CD4-positive, alpha-beta T cell (primary cell): Measurements from ENCODE around the gene TULP4. TPM values are rescaled to one million over a fixed set of nuclear protein-coding genes. Genes with fewer than 3 reads are reported as not detected.

Source experiments
- ATAC-seq: fragments of 200-7000 bp; cut with Tn5 transposase; one replicate; pipeline ENCODE4 v1.10.0; 2022; ENCODE audit warnings: mild to moderate bottlenecking; ENCODE audit not compliant: poor library complexity
- CTCF ChIA-PET: fragments of 350-600 bp; sonication (Branson Sonifier 250); formaldehyde crosslinking; loops from one replicate; lab custom pipeline; 2021; ENCODE audit warnings: antibody characterized with exemption, inconsistent platforms; lab: Charles Lee
- POLR2A ChIA-PET: fragments of 350-600 bp; sonication (Branson Sonifier 250); formaldehyde crosslinking; loops from one replicate; lab custom pipeline; 2021; ENCODE audit warnings: antibody characterized with exemption, inconsistent platforms; lab: Charles Lee
- DNase-seq, 14 experiments: peaks; one replicate each; pipeline ENCODE4 v3.0.0-alpha.2; 2013 to 2020; ENCODE audit warnings: mixed read lengths in 2 of 14
- H3K27ac ChIP-seq, 2 donors: one replicate each; pipeline versions ENCODE4 v1.5.1 to v1.7.0; 2013; ENCODE audit warnings: low read length in 2 of 2, low read depth in 1 of 2, mild to moderate bottlenecking in 1 of 2
- H3K27me3 ChIP-seq, 2 experiments: 1 replicate in 1 of 2; 2 replicates in 1 of 2; pipeline versions ENCODE4 v1.6.1 to v1.7.0; 2013; ENCODE audit warnings: low read length in 2 of 2, control low read depth in 1 of 2, mild to moderate bottlenecking in 1 of 2, moderate library complexity in 1 of 2; ENCODE audit not compliant: insufficient read depth in 2 of 2, control insufficient read depth in 1 of 2
- H3K36me3 ChIP-seq: one replicate; pipeline ENCODE4 v1.6.1; 2013; ENCODE audit warnings: low read length, control low read depth; ENCODE audit not compliant: insufficient read depth
- H3K4me1 ChIP-seq: one replicate; pipeline ENCODE4 v1.6.1; 2013; ENCODE audit warnings: low read length, control low read depth; ENCODE audit not compliant: insufficient read depth
- H3K4me3 ChIP-seq: one replicate; pipeline ENCODE4 v1.5.1; 2013; ENCODE audit warnings: mild to moderate bottlenecking, low read length, moderate library complexity
- H3K9me3 ChIP-seq, 2 experiments: 1 replicate in 1 of 2; 2 replicates in 1 of 2; pipeline versions ENCODE4 v1.6.1 to v1.7.0; 2013; ENCODE audit warnings: low read length in 2 of 2, mild to moderate bottlenecking in 2 of 2, control low read depth in 1 of 2, moderate library complexity in 1 of 2; ENCODE audit not compliant: control insufficient read depth in 1 of 2, insufficient read depth in 1 of 2
- H3K27ac Mint-ChIP-seq: one replicate; pipeline ENCODE4 v1.8.0; 2020; ENCODE audit warnings: mixed read lengths
- H3K27me3 Mint-ChIP-seq: one replicate; pipeline ENCODE4 v1.8.0; 2021; ENCODE audit warnings: mixed read lengths
- H3K36me3 Mint-ChIP-seq: one replicate; pipeline ENCODE4 v1.8.0; 2021; ENCODE audit warnings: low read depth, mixed read lengths
- H3K4me1 Mint-ChIP-seq: one replicate; pipeline ENCODE4 v1.8.0; 2021; ENCODE audit warnings: low read depth, mixed read lengths
- H3K4me3 Mint-ChIP-seq: one replicate; pipeline ENCODE4 v1.8.0; 2020; ENCODE audit warnings: mild to moderate bottlenecking, mixed read lengths
- H3K9me3 Mint-ChIP-seq: one replicate; pipeline ENCODE4 v1.8.0; 2020; ENCODE audit warnings: mixed read lengths
- CTCF ChIP-seq: fragments of 200-600 bp; IDR thresholded peaks from one replicate; pipeline ENCODE4 v1.8.0; 2022; ENCODE audit warnings: antibody characterized with exemption, mild to moderate bottlenecking
- intact Hi-C, 2 experiments: fragments of 100-400 bp; cut with DNase I in 1 of 2; cut with micrococcal nuclease in 1 of 2; formaldehyde crosslinking; loops; one replicate each; pipeline versions ENCODE4 v1.15.1 to v1.9.0; 2023 to 2025; cut with DNase I, micrococcal nuclease
- total RNA-seq, 174 experiments: library from RNA in 2 of 174; stranded (reverse) in 2 of 174; gene quantifications; one replicate each; pipeline ENCODE4 v1.2.3 and lab custom pipeline; 2021 to 2026

The TULP4 gene
- total RNA-seq, 2 experiments from 2014 or later = 66.1 to 68.2 TPM

- no peaks in the 10 kb centered on the region for H3K9me3 ChIP-seq
- POLR2A ChIA-PET = no interaction called here
- TF ChIP-seq CTCF = no peak
- no peak for DNase-seq
- intact Hi-C loops = loop anchor here in 1 of 2 experiments (2.0 kb wide), 1 partner anchor 165 kb away; no protein-coding TSS in a partner anchor
- H3K27me3 ChIP-seq = no peaks in the 10 kb centered on the region
- Mint-ChIP-seq H3K36me3 (no peaks in the 10 kb centered on the region), H3K27ac (no peak overlapping the region), H3K4me3 (no peak overlapping the region), H3K9me3 (no peaks in the 10 kb centered on the region), H3K27me3 (no peaks in the 10 kb centered on the region), H3K4me1 (peaks cover 48% of the 10 kb centered on the region)
- no peak for ATAC-seq
- H3K4me3 ChIP-seq = no peak overlapping the region
- H3K36me3 ChIP-seq = no peaks in the 10 kb centered on the region
- no peaks in the 10 kb centered on the region for H3K4me1 ChIP-seq
- no peak overlapping the region for H3K27ac ChIP-seq
- CTCF ChIA-PET = no interaction called here
Measured at GRCh38 chr6:158383542-158383941, 71.3 kb downstream of the TULP4 start.

GRCh38 chr6:158384671-158385110 is 72.4 kb downstream of the TULP4 start:
- Histone ChIP-seq H3K36me3 (no peaks in the 10 kb centered on the region), H3K9me3 (no peaks in the 10 kb centered on the region), H3K4me3 (no peak overlapping the region), H3K4me1 (no peaks in the 10 kb centered on the region), H3K27ac (no peak overlapping the region), H3K27me3 (no peaks in the 10 kb centered on the region)
- H3K27me3 Mint-ChIP-seq = no peaks in the 10 kb centered on the region
- ChIA-PET CTCF (no interaction called here), POLR2A (no interaction called here)
- H3K9me3 Mint-ChIP-seq = no peaks in the 10 kb centered on the region
- no peak overlapping the region for H3K4me3 Mint-ChIP-seq
- ATAC-seq = no peak
- H3K27ac Mint-ChIP-seq = no peak overlapping the region
- H3K36me3 Mint-ChIP-seq = no peaks in the 10 kb centered on the region
- DNase-seq = no peak
- no peak for TF ChIP-seq CTCF
- intact Hi-C loops = no loop called here
- H3K4me1 Mint-ChIP-seq = peaks cover 38% of the 10 kb centered on the region

GRCh38 chr6:158387036-158387435 is 74.8 kb downstream of the TULP4 start:
- H3K27me3 Mint-ChIP-seq = no peaks in the 10 kb centered on the region
- H3K27ac ChIP-seq = no peak overlapping the region
- peaks cover 10% of the 10 kb centered on the region for H3K36me3 Mint-ChIP-seq
- TF ChIP-seq CTCF = peak; percentile 30
- ATAC-seq (no peak), DNase-seq (peak in 3 of 14 experiments; percentile 36 to 47 (median 45))
- intact Hi-C loops = loop anchor here in 1 of 2 experiments (2.0 kb wide), 1 partner anchor 166 kb away; no protein-coding TSS in a partner anchor
- H3K4me3 Mint-ChIP-seq = no peak overlapping the region
- peaks cover 27% of the 10 kb centered on the region for H3K4me1 Mint-ChIP-seq
- H3K4me3 ChIP-seq = no peak overlapping the region
- no peaks in the 10 kb centered on the region for H3K36me3 ChIP-seq
- ChIA-PET CTCF (interaction anchor here (0.6 to 2.0 kb wide), 2 partner anchors 22 to 166 kb away, joined by 3 to 11 read pairs; no protein-coding TSS in a partner anchor), POLR2A (interaction anchor here (0.6 kb wide), 1 partner anchor 220 kb away, joined by 3 read pairs; no protein-coding TSS in a partner anchor)
- no peak overlapping the region for H3K27ac Mint-ChIP-seq
- H3K9me3 ChIP-seq = no peaks in the 10 kb centered on the region
- no peaks in the 10 kb centered on the region for H3K4me1 ChIP-seq
- peaks cover 2% of the 10 kb centered on the region for H3K9me3 Mint-ChIP-seq
- no peaks in the 10 kb centered on the region for H3K27me3 ChIP-seq
